Duodenal mucosa (tissue), 2 donors: ENCODE results near the gene PYDC2.
"Not testable (repeated sequence)": the region's sequence is repeated elsewhere in the genome, so short reads cannot be mapped to it uniquely, and the experiment has no call there.

Experiments used
- H3K27ac ChIP-seq: one replicate; pipeline ENCODE4 v1.7.0; 2013; ENCODE audit warnings: low read depth, low read length
- H3K27me3 ChIP-seq, 2 donors: one replicate each; pipeline ENCODE4 v1.7.0; 2013; ENCODE audit warnings: low read length in 2 of 2, control low read depth in 1 of 2; ENCODE audit not compliant: insufficient read depth in 2 of 2, control insufficient read depth in 1 of 2
- H3K36me3 ChIP-seq, 2 donors: one replicate each; pipeline ENCODE4 v1.7.0; 2013; ENCODE audit warnings: low read length in 2 of 2, control low read depth in 1 of 2; ENCODE audit not compliant: insufficient read depth in 2 of 2, control insufficient read depth in 1 of 2
- H3K4me1 ChIP-seq, 2 donors: one replicate each; pipeline ENCODE4 v1.7.0; 2013; ENCODE audit warnings: low read length in 2 of 2, control low read depth in 1 of 2; ENCODE audit not compliant: insufficient read depth in 2 of 2, control insufficient read depth in 1 of 2
- H3K4me3 ChIP-seq, 2 donors: one replicate each; pipeline ENCODE4 v1.7.0; 2013; ENCODE audit warnings: low read length in 2 of 2, low read depth in 1 of 2
- H3K9ac ChIP-seq, 2 donors: one replicate each; pipeline ENCODE4 v1.7.0; 2013; ENCODE audit warnings: low read length in 2 of 2, low read depth in 1 of 2
- H3K9me3 ChIP-seq, 2 donors: one replicate each; pipeline ENCODE4 v1.7.0; 2013; ENCODE audit warnings: low read length in 2 of 2, control low read depth in 1 of 2; ENCODE audit not compliant: control insufficient read depth in 1 of 2

Gene PYDC2

DNA sequence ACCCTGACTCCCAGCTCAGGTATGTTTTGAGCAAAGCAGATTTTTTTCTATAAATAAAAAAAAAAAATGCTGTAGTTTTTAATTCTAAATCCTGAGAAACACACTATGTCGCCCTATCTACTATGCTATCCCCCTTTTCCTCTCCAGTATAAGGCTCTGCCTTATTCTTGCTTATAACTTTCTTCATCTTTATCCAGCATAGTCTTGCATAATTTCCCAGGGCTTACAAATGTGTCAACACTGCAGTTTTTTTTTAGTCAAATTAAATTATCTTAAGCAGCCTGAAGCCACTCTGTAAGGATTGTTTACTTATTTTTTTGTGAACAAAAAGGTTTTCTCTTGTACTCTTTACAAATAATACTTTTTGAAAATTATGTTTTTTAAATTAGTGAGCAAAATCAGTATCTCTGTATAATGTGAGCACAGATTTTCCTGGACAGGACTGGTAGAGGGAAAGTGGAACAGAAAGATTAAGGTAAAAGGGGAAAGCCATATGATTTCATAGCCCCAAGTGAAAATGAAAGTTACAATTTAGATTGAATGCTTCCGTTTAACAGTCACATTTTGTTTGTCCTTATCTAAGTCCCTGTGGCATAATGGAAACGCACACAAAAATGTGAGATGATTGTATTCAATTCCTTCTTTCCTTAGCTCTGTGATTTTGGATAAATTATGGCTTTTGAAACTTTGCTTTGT, 5.6 kb upstream of the PYDC2 start:
- H3K4me1 ChIP-seq, result peaks cover 0 to 6% of the 10 kb centered on the region in 2 donors
- H3K9ac ChIP-seq, result no peak overlapping the region
- no peak overlapping the region for H3K4me3 ChIP-seq
- H3K9me3 ChIP-seq, result no peaks in the 10 kb centered on the region
- no peak overlapping the region for H3K27ac ChIP-seq
- H3K27me3 ChIP-seq, result no peaks in the 10 kb centered on the region
- H3K36me3 ChIP-seq, result no peaks in the 10 kb centered on the region

- H3K27me3 ChIP-seq, result no peaks in the 10 kb centered on the region
- H3K27ac ChIP-seq, result no peak overlapping the region
- no peak overlapping the region for H3K9ac ChIP-seq
- no peaks in the 10 kb centered on the region for H3K9me3 ChIP-seq
- H3K4me3 ChIP-seq, result no peak overlapping the region
- peaks cover 0 to 6% of the 10 kb centered on the region in 2 donors for H3K4me1 ChIP-seq
- H3K36me3 ChIP-seq, result no peaks in the 10 kb centered on the region
These were observed 603 bp upstream of the PYDC2 start for GRCh38 chr3:191460360-191460759.

- Histone ChIP-seq H3K9me3 (no peaks in the 10 kb centered on the region), H3K27ac (no peak overlapping the region), H3K4me1 (no peaks in the 10 kb centered on the region), H3K4me3 (no peak overlapping the region), H3K36me3 (no peaks in the 10 kb centered on the region), H3K9ac (no peak overlapping the region), H3K27me3 (no peaks in the 10 kb centered on the region)
These were observed 9.1 kb downstream of the PYDC2 start for GRCh38 chr3:191470080-191470479.

DNA sequence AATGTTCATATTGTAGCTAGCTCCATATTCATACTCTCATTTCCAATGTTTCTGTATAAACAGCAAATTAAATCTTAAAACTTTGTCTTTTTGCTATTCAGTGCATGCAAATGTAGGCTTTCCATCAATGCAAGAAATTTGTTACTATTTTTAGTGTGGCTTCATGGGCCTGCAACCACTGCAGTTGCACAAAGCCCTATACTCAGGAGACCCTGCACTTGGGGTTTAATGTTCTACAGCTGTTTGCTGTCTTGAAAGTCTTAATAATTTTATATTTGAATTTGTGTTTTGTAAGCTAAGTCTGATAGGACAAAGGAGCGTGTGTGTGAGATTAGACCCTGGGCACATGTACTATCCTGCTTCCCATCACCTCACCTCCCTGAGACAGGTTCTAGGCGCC, 9.6 kb downstream of the PYDC2 start:
- Histone ChIP-seq H3K4me1 (no peaks in the 10 kb centered on the region), H3K9ac (no peak overlapping the region), H3K27ac (no peak overlapping the region), H3K36me3 (no peaks in the 10 kb centered on the region), H3K27me3 (no peaks in the 10 kb centered on the region), H3K9me3 (no peaks in the 10 kb centered on the region), H3K4me3 (no peak overlapping the region)

DNA sequence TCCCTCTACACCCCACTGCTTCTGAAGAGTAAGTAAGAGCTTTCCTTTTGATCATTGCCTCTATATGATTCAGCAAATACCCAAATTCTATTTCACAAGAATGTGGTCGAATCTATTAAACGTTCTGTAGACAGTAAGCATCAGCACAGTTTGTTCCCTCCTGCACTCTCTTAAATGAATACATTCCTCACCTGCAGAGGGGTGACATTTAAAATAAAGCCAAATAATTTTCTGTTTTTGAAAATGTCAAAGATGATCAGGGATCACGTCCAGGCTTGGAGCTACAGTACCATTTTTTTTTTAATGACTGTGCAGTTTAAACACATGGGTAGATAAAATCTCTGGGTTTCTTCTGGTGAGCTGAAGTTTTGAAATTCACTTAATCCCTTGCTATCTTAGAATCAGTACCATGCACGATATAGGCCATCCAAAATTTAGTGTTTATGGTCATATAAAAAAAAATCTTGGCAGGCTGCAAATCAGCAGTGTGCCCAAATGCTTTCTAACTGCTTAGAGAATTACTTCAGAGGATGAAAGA, 12.8 kb downstream of the PYDC2 start:
- H3K9ac ChIP-seq, result no peak overlapping the region
- no peaks in the 10 kb centered on the region for H3K9me3 ChIP-seq
- H3K27ac ChIP-seq, result no peak overlapping the region
- no peaks in the 10 kb centered on the region for H3K36me3 ChIP-seq
- H3K27me3 ChIP-seq, result no peaks in the 10 kb centered on the region
- H3K4me3 ChIP-seq, result no peak overlapping the region
- no peaks in the 10 kb centered on the region for H3K4me1 ChIP-seq

- Histone ChIP-seq H3K9me3 (peaks cover 0 to 4% of the 10 kb centered on the region in 2 donors), H3K9ac (no peak overlapping the region), H3K4me3 (no peak overlapping the region), H3K27me3 (no peaks in the 10 kb centered on the region), H3K36me3 (no peaks in the 10 kb centered on the region), H3K27ac (no peak overlapping the region), H3K4me1 (no peaks in the 10 kb centered on the region)
These were observed 15.3 kb downstream of the PYDC2 start for GRCh38 chr3:191476066-191476772.

DNA sequence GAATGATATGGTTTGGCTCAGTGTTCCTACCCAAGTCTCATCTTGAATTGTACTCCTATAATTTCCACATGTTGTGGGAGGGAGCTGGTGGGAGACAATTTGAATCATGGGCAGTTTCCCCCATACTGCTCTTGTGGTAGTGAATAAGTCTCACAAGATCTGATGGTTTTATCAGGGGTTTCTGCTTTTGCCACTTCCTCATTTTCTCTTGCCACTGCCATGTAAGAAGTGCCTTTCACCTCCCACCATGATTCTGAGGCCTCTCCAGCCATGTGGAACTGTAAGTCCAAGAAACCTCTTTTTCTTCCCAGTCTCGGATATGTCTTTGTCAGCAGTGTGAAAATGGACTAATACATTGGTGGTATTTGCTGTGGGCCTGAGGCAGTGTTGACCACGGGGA, 23.0 kb downstream of the PYDC2 start:
- H3K9ac ChIP-seq, H3K27ac ChIP-seq, H3K27me3 ChIP-seq, H3K4me1 ChIP-seq, H3K9me3 ChIP-seq, H3K4me3 ChIP-seq, H3K36me3 ChIP-seq: not testable (repeated sequence)

- H3K27ac ChIP-seq, result no peak overlapping the region
- no peaks in the 10 kb centered on the region for H3K4me1 ChIP-seq
- no peaks in the 10 kb centered on the region for H3K36me3 ChIP-seq
- no peak overlapping the region for H3K9ac ChIP-seq
- no peak overlapping the region for H3K4me3 ChIP-seq
- H3K9me3 ChIP-seq, result peaks cover 0 to 8% of the 10 kb centered on the region in 2 donors
- no peaks in the 10 kb centered on the region for H3K27me3 ChIP-seq
These were observed 23.5 kb downstream of the PYDC2 start for GRCh38 chr3:191484461-191484860.

DNA sequence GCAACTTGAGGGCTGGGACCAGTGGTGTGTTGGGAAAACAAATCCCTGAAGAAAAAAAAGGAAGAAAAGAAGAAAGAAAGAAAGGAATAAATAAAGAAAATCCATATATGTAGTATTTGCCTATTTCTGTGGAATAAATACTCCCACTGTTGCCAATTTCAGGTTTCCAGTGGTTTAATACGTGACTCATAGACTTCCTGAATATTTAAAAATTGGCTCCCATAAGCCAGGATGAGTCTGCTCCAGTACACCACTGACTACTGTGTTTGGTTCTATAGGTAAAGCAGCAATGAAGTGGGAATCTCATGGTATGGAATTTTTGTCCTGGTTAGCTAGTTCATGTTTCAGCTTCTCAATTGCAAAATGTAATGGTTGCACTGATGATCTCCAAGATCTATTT, 31.6 kb downstream of the PYDC2 start:
- Histone ChIP-seq H3K9me3 (no peaks in the 10 kb centered on the region), H3K4me3 (no peak overlapping the region), H3K9ac (no peak overlapping the region), H3K27me3 (no peaks in the 10 kb centered on the region), H3K36me3 (no peaks in the 10 kb centered on the region), H3K27ac (no peak overlapping the region), H3K4me1 (no peaks in the 10 kb centered on the region)

DNA sequence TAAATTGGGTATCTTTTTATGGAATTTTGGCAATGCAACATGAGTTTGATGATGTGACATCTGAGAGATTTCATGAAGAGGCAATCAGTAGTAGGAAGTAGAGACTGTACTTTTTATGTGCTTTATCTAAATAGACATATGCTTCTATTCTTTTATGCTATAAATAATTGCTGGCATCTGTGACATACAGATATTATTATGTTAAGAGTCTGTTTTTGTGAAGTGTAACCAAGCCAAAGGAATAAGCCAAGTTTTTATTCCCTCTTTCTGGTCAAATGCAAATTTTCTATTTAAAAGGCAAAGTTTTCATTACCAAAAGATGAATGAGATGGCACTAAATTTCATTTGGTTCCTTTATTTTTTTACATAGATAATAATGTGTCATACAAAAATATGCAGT, 32.4 kb downstream of the PYDC2 start:
- no peak overlapping the region for H3K4me3 ChIP-seq
- no peak overlapping the region for H3K27ac ChIP-seq
- no peaks in the 10 kb centered on the region for H3K27me3 ChIP-seq
- H3K9me3 ChIP-seq, result no peaks in the 10 kb centered on the region
- no peak overlapping the region for H3K9ac ChIP-seq
- no peaks in the 10 kb centered on the region for H3K36me3 ChIP-seq
- no peaks in the 10 kb centered on the region for H3K4me1 ChIP-seq
